GM18868 (cell line): ENCODE results near the gene DCAF15.
A peak's percentile ranks its signal among the peaks of the same experiment; 100 is the strongest.

Source experiments
- ATAC-seq: cut with Tn5 transposase; IDR thresholded peaks from one replicate; pipeline ENCODE4 v1.9.1; 2021; ENCODE audit warnings: mild to moderate bottlenecking, moderate library complexity; ENCODE audit not compliant: unreplicated experiment

The DCAF15 gene

GRCh38 chr19:13990085-13990484 lies 37.8 kb downstream of the DCAF15 start:
- no peak for ATAC-seq

- no peak for ATAC-seq
These were observed 39.7 kb downstream of the DCAF15 start for GRCh38 chr19:13992025-13992424.

- no peak for ATAC-seq
These were observed 41.4 kb downstream of the DCAF15 start for GRCh38 chr19:13993590-13994300.

GRCh38 chr19:13995017-13995728 lies 42.9 kb downstream of the DCAF15 start:
- ATAC-seq, result no peak

- ATAC-seq, result no peak
These were observed 43.8 kb downstream of the DCAF15 start for GRCh38 chr19:13995878-13996765.

GRCh38 chr19:13996928-13997630 lies 44.8 kb downstream of the DCAF15 start:
- no peak for ATAC-seq

GRCh38 chr19:13997631-13997962 lies 45.3 kb downstream of the DCAF15 start:
- ATAC-seq, result no peak

- ATAC-seq, result no peak
These were observed 46.1 kb downstream of the DCAF15 start for GRCh38 chr19:13998426-13998825.

- ATAC-seq, result no peak
These were observed 46.8 kb downstream of the DCAF15 start for GRCh38 chr19:13999085-13999484.

GRCh38 chr19:14000691-14001375 lies 48.5 kb downstream of the DCAF15 start:
- no peak for ATAC-seq

GRCh38 chr19:14002571-14003250 lies 50.4 kb downstream of the DCAF15 start:
- ATAC-seq, result no peak

- no peak for ATAC-seq
These were observed 51.1 kb downstream of the DCAF15 start for GRCh38 chr19:14003251-14004055.

GRCh38 chr19:14004619-14005348 lies 52.5 kb downstream of the DCAF15 start:
- no peak for ATAC-seq

GRCh38 chr19:14005349-14006084 lies 53.2 kb downstream of the DCAF15 start:
- ATAC-seq, result peak; percentile 36

- ATAC-seq, result peak; percentile 79
These were observed 53.9 kb downstream of the DCAF15 start, which contains the start of gene RFX1 for GRCh38 chr19:14006085-14006765. Gene RFX1, minus strand, starts transcription at chr19:14006320. Its CDS starts 12,477 bp downstream, at chr19:13993843.

- peak; percentile 18 for ATAC-seq
These were observed 54.7 kb downstream of the DCAF15 start for GRCh38 chr19:14006766-14007562.
